CD4-positive, alpha-beta T cell treated with Interleukin-2 at 100 ng/mL for 4 hours (primary cell): ENCODE measurements around the gene WDR46.
A peak's percentile ranks its signal among the peaks of the same experiment; 100 is the strongest.

ENCODE experiments used
- DNase-seq: peaks from one replicate; pipeline ENCODE4 v3.0.0-alpha.2; 2020; ENCODE audit warnings: low spot score

WDR46 gene, protein sequence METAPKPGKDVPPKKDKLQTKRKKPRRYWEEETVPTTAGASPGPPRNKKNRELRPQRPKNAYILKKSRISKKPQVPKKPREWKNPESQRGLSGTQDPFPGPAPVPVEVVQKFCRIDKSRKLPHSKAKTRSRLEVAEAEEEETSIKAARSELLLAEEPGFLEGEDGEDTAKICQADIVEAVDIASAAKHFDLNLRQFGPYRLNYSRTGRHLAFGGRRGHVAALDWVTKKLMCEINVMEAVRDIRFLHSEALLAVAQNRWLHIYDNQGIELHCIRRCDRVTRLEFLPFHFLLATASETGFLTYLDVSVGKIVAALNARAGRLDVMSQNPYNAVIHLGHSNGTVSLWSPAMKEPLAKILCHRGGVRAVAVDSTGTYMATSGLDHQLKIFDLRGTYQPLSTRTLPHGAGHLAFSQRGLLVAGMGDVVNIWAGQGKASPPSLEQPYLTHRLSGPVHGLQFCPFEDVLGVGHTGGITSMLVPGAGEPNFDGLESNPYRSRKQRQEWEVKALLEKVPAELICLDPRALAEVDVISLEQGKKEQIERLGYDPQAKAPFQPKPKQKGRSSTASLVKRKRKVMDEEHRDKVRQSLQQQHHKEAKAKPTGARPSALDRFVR

DNA sequence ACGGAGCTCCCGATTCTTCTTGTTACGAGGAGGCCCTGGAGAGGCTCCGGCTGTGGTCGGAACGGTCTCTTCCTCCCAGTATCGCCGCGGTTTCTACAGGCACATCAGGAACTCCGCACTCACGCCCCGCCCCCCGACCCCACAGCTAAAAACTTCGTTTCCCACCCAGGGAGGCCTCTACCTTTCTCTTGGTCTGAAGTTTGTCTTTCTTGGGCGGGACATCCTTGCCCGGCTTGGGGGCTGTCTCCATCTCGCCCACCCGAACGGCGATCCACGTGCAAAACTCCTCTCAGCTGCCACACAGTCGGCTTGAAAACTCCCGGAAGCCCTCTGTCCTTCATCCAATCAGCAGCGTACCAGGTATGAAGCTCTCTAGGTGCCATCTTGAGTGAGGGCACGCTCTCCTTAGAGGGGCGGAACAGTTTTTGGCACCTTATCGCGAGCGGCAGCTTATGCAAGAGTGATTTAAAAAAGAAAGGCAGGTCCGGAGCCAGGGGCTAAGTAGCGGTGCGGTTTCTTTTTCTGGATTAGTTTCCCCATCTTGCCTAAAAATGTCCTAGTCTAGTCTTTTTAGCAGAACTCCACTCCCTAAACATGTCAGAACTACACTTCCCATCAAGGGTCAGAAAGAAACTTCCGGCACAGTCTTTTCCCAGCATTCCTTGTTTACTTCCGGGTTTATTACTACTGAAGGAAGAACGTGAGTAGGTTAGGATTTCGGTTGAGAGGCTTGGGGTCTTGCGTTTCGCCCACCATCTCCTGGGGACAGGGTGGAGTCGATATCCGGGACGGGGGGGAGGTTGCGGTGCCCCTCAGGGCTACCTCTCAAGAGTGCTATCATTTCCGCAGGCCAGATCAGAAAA is at the start of gene WDR46, which contains the start of gene PFDN6:
WDR46 (minus strand) TSS at position 319 of the 863 bp plus-strand sequence; CDS start at position 250, 69 bp downstream.
PFDN6 (plus strand) TSS at position 681 of the 863 bp plus-strand sequence. CDS start 256 bp downstream, outside the sequence.
- peak; percentile 86 for DNase-seq

DNA sequence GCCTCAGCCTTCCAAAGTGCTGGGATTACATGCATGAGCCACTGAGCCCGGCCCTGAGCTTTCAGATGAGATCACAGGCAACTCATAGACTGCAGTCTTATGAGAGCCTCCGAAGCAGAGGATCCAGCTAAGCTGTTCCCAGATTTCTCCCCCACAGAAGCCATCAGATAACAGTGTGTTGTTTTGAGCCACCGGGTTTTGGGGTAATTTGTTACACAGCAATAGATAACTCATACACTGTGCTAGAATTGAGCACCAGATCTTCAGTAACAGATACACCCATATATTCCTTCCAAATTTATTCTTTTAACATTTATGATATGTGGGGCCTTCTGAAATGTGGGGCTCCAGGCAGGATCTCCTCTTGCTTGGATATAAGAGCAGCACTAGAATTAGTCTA is 47.5 kb upstream of the WDR46 start:
- DNase-seq: no peak

DNA sequence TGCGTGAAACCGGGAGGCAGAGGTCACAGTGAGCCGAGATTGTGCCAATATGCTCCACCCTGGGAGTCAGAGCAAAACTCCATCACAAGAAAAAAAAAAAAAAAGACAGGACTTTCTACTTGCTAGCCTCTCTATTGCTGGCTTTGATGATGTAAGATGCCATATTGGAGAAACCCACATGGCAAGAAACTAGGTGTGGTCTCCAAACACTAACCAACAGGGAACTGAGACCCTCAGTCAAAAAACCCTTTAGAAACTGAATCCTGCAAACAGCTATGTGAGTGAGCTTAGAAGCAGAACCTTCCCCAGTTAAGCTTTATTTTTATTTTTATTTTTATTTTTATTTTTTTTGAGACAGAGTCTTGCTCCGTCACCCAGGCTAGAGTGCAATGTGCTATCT is 46.9 kb upstream of the WDR46 start:
- DNase-seq: no peak

DNA sequence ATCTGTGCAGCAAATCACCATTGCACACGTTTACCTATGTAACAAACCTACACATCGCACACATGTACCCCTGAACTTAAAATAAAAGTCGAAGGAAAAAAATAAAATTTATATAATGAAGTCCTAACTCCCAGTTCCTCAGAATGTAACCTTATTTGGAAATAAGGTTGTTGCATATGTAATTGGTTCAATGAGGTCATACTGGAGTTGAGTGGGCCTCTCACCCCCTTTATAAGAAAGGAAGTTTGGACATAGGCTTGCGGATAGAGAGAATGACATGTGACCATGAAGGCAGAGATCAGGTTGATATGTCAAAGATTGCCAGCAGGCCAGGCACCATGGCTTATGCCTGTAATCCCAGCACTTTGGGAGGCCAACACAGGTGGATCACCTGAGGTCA is 44.6 kb upstream of the WDR46 start:
- DNase-seq: no peak

DNA sequence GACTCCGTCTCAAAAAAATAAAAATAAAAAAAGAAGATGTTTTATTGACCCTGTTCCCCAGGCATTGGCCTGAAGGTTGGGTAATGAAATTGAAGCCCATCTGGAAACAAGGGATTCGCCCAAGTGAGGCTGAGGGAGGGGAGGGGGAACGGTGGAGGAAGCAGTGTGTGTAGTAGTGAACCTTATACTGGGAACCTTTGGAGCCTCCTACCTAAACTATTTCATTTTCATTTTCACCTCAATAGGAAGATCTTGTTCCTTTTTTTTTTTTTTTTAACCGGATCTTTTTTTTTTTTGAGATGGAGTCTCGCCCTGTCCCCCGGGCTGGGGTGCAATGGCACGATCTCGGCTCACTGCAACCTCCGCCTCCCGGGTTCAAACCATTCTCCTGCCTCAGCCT is 41.7 kb upstream of the WDR46 start:
- no peak for DNase-seq

DNA sequence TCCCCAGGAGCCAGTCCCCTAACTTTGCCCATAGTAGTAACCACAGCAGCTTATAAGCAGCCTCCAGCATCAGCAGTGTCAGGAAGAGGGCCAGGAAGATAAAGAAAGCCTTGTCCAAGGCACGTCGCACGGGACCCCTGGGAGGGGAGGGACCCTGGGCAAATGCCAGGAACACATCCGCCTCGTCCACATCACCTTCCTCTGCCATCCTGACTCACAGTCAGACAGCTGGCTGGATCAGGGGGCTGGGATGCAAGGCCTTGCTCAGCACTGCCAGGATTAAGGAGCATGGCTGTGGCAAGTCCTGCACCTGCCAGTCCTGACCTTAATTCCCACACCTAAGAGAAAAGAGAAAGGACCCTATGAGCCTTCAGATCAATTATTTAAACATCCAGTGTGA is 40.0 kb upstream of the WDR46 start:
- DNase-seq: no peak

DNA sequence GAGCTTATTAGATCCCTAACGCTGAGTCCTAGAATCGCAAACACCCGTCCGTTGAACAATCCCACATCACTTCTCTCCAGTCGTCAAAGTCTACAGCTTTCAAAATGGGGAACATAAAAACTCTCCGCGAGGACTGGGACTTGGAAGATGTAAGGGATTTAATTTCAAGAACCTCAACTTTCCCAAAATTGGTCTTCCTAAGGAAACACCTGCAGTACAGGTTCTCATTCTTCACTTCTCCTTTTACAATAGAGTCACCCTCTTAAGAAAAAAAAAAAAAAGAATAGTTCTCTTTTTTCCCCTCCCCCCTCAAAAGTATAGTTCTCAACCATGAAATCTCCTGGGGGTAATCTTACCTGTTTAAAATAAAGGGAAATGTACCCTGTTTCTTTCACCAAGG is 35.1 kb upstream of the WDR46 start:
- DNase-seq: no peak

DNA sequence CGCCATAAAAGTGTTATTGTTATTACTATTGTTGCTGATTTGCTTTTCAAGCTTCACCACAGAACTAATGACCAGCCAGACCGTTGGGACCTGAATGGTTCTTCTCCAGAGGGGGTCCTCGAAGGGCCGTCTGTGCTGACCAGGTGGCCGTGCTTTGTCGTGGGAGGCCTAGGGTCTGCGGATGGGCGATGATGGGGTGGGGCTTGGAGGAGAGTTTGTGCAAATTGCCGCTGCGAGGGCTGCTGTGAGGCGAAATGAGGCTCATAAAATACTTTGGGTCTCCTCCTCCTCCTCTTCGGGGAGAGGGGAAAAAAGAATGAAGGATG is 34.5 kb upstream of the WDR46 start:
- no peak for DNase-seq

DNA sequence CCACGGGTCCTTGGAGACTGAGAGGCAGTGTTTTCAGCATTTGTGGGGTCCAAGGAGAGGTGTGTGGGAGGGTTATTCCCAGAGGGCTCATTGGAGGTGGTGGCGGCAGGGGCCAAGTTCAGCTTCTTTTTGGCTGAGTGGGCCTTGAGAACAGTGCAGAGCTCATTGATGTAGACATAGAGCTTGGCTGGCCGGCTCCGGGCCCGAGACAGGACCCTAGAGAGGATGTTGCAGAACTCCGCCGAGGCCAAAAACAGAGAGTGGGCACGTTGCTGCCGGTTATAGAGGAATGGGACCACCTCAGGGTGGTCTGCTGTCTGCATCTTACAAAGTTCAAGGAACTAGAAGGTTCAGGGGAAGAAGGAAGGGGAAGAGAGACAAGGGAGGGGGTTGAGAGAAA is 32.2 kb upstream of the WDR46 start:
- DNase-seq: no peak

DNA sequence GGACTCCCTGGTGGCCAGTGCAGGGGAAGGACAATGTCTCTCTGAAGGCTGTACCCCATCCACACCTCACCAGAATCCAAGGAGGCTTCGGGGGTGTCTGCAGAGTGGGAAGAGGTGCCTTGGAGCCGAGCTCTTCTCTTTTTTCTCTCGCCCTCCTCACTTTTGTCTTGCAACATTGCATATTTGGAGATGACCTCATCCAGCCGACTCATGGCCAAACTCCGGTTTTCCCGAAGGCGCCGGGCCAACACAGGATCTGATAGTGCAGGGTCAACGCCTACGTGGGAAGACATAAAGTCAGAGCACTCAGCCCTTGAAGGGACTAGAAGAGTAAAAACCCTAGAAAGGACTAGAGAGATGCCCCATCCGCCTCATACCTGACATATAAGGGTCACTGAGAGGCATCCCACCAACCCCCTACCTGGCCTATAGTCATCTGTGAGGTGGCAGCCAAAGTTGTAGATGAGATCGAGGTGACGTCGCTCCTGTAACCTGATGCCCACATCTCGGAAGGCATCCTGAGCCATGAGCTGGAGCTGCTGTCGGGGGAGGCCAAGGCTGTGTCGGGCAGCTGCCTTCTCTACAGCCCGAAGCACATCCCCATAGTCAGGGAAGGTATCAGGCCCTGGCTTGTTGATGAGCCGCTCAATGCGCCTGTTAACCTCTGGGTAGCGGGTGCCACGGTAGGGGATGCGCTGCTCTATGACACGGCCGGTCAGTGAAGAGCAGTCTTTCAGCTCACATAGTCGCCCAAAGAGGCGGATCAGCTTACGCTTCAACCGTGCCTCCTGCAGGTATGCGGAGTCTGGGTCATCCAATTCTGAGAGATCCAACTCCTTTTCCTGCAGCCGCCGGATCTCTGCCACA is 31.5 kb upstream of the WDR46 start:
- DNase-seq: no peak

DNA sequence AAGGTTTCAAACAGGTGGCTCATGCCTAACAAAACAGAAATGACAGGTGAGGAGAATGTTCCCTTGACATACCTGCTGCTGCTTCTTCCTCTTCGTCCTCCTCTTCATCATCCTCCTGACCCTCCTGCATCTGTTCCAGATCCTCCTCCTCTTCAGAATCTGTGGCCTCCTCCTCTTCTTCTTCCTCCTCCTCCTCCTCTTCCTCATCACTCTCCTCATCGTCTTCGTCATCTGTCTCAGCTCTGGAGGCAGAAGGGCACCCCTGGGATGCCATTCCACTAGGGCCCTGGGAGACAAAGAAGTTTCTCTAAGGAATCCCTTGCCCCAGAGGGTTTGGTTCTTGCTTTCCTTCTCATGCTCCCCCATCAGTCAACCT is 30.9 kb upstream of the WDR46 start:
- no peak for DNase-seq

DNA sequence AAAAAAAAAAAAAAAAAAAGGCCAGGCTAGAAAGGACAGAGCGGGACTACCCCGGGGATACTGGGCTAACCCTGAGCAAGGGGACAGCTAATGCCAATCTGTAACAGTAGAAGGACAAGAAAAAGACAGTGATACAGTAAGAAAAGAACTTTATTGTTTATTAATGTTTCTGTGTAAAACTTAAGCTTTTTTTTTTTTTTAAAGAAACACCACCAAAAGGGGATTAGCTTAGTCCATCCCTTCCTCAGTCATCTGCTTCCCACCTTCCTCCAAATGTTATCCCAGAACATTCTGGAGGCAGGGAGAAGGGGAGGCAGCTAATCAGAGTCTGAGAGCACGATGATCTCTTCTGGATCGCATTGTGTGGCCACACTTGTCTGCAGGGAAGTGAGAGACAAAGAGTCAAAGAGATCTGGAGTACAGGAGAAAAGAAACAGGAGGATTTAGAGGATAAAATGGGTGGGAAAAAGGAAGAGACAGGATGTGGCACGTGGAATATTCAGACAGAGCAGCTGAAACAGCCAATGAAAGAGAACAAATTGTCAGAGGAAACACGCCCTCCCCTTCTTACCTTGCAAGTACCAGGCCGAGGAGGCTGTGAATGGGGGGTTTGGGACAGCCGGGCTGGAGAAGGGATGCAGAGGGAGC is 29.5 kb upstream of the WDR46 start:
- no peak for DNase-seq

DNA sequence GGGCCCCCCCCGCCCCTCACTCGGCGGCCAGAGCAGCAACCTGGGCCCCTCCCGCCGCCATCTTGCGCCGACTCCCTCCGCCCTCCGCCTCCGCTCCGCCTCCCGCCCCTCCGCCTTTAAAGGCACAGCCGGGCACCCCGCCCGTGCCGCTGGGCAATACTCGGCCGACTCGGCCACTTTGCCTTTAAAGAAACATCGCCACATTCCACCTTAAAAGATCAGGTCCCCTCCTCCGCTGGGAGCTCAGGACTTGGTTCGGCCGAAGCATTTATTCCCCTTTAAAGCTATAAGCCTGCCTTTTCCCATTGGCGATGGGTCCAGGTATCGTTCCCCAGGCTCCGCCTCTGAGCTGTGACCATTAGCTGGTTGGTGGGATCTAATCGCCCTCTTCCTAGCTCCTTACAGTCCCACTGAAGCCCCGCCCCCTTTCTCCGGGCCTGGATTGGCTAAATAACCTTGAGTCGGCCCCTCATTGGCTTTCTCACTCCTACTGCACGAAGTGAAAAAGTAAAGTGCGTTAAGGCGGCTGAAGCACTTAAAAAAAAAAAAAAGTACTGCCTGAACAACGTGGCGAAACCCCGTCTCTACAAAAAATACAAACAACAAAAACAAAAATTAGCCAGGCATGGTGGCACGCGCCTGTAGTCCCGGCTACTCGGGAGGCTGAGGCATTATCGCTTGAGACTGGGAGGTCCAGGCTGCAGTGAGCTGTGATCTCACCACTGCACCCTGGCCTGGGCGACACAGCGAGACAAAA is 28.8 kb upstream of the WDR46 start, which contains the start of gene ZBTB22:
ZBTB22 (minus strand) TSS at position 76 of the 757 bp plus-strand sequence. CDS start 828 bp downstream, outside the sequence.
- peak; percentile 98 for DNase-seq

DNA sequence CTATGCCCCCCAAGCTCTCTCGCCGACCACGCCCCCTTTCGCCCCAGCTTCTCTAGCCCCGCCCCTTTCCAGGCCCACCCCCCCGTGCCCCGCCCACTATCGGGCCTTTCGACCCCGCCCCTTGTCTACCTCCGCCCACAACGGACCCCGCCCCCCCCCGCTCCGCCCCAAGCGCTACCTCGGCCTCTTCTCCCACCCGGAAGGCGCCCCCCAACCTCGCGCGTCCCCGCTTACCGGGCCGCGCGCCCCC is 28.3 kb upstream of the WDR46 start:
- DNase-seq: no peak

DNA sequence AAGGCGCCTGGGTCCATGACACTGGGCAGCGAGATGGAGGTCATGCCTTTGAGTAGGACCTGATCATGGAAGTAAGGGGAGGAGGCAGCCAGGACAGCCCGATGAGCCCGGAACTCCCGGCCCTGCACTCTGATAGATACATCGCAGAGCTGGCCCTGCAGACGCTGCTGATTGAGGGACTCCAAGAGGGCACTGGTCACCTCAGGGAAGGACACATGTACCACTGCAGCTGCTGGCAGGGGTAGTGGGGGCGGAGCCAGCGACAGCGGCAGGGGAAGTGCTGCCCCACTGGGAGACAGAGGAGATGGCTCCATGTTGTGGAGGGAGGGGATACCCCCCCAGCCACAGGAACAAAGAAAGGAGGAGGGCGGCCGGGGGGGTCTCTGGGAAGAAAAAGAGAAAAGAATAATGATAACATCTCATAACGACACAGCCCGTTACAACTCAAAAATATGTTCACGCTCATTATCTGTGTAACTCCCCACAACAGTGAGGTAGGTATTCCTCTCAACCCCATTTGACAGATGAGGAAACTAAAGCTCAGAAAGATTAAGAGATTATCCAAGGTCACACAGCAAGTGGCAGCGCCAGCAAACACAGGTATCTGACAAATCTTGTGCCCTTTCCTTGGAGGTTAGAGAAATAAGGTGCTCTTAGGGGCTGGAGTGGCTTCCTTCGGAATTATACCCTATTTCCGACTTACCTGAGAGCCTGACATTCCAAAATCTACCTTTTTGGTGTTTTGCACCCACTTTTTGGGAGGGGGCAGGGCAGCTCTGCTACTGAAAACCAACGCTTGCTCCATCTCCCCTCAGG is 27.8 kb upstream of the WDR46 start:
- no peak for DNase-seq

DNA sequence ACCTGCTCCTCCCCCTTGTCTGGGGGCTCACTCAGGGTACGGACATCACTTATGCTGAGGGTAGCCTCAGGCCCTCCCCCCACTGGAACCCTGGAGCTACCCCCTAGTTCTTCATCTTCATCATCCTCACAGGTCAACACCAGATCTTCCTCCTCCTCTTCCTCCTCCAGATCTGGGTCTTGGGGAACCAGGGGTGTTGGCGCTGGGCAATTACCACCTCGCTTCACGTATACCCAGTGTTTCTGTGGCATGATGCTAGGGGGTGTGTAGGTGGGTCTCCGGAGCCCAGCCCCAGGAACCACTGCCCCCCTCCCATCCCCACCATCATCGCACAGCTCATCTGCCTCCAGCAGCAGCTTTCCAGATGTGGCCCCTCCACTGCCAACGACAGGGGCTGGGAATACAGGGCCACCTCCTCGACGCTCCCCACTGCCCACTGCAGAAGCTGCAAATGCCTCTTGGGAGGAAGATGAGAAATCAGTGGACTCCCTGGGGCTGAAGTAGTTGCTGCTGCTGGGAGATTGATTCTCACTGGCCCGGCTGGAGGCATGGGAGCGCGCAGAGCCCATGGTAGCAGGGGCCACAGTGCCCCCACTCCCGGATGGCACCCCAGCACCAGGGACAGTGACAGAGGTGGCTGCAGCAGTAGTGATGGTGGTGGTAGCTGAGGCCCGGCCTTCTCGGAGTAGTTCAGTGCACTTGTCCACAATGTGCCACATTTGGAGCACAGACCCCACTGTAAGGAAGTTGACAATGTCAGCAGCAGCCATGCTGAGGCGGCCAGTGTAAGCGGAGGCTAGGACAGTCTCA is 27.0 kb upstream of the WDR46 start:
- DNase-seq: no peak

DNA sequence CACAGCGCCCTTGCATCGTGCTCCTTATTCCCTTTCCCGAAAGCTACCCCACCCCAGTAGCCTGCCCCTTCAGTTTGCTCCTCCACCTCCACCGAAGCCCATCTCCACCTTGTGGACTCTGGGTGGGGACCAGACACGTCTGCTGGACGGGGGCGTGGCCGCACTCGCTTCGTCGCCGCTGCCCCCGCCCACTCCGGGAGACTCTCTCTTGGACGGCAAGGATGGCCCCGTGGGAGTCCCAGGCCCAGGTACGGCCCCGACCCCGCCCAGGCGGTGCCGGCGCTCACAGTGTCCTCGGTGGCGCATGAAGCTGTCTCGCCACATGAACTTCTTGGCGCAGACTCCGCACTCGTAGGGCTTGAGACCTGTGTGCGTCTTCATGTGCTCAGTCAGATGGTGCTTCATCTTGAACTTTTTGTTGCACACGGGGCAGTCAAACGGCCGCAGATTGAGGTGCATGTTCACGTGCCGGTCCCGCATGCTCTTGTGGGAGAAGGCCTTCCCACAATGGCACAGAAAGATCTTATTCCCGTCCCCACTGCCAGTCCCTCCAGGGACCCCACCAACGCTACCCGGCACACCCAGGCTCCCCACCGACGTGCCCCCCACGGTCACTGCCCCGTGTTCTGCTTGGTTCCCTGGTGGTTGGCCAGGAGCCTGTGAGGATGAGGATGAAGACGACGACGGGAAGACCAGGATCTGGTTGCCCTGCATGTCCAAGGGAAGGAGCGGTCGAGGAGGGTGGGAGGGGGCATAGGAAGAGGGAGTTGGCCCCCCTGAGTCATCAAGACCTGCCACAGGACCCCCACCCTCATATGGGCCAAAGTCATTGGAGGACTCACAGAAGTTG is 26.1 kb upstream of the WDR46 start:
- no peak for DNase-seq

DNA sequence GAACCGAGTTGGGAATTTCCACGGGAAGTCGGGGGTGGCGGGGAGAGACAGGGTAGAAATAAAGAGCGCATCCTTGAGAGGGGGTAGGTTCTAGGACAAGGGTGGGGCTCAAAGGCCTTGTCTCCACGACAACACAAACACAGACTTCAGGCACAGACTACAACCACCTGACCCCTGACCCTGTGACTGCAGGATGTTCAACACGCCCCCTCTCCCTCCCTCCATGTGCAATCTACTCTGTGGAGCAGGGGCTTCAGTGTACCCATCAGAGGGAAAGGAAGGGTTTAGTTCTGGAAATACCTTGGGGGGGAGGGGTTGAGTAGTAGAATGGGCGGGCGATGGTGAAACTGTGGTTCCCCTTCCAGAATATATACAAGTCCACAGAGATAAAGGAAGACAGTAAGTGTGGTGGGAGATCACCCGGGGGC is 25.5 kb upstream of the WDR46 start:
- peak; percentile 91 for DNase-seq
